ENCODE measurements around the gene RALGAPA2. TPM values are rescaled to one million over a fixed set of nuclear protein-coding genes. Genes with fewer than 3 reads are reported as not detected.

RALGAPA2 gene
- total and polyA plus RNA-seq, 2 donors (not counting 1 experiment from before 2014, with no cell fraction given) = 1.2 to 7.6 TPM

DNA sequence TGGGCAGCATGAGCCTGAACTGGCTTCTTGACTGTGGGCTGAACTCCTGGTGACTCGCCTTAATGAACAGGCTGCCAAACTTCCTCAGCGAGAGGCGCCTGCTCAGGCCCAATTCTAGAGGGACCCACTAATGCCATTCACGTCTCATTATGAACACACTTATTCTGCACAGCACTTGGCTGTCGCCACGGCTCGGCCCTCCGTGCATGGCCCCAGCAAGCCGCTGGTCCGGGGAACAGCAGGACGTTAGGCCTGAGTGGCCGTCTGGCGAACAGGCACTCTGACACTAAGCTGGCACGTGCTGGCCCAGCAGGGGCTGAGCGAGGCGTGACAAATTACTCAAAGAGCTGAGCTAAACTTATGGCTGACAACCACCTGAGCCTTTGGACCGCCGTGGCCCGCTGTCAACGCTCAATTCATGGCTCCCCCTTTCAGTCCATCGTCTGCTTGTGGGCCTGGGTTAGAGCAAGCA lies 298.6 kb downstream of the RALGAPA2 start:
- TF ChIP-seq, protein P1, sequence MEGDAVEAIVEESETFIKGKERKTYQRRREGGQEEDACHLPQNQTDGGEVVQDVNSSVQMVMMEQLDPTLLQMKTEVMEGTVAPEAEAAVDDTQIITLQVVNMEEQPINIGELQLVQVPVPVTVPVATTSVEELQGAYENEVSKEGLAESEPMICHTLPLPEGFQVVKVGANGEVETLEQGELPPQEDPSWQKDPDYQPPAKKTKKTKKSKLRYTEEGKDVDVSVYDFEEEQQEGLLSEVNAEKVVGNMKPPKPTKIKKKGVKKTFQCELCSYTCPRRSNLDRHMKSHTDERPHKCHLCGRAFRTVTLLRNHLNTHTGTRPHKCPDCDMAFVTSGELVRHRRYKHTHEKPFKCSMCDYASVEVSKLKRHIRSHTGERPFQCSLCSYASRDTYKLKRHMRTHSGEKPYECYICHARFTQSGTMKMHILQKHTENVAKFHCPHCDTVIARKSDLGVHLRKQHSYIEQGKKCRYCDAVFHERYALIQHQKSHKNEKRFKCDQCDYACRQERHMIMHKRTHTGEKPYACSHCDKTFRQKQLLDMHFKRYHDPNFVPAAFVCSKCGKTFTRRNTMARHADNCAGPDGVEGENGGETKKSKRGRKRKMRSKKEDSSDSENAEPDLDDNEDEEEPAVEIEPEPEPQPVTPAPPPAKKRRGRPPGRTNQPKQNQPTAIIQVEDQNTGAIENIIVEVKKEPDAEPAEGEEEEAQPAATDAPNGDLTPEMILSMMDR (conservative IDR thresholded peaks at IDR 0.05 in 1 of 2, IDR thresholded peaks at IDR 0.05 in 1 of 2; ENCODE audit: low read depth in 1 of 2, low read length in 2 of 2) = no peak
- TF ChIP-seq EZH2 (IDR thresholded peaks at IDR 0.05; ENCODE audit: low read length, missing control alignments) = no peak
- no peak overlapping the region for H3K9ac ChIP-seq (ENCODE audit: insufficient read depth, low read length)
- no peak overlapping the region for H3K4me3 ChIP-seq (replicated peaks in 1 of 4; ENCODE audit: control extremely low read depth in 1 of 4, insufficient read depth in 1 of 4, low read depth in 3 of 4, low read length in 4 of 4)
- no peak overlapping the region for H3K27ac ChIP-seq (ENCODE audit: insufficient read depth, low read length)
- H3K4me2 ChIP-seq (ENCODE audit: extremely low read depth, insufficient read depth, low read length) = no peak overlapping the region
- H4K20me1 ChIP-seq (ENCODE audit: control insufficient read depth, extremely low read depth, insufficient read depth, low read length) = no peaks in the 10 kb centered on the region
- no peaks in the 10 kb centered on the region for H3K9me3 ChIP-seq (ENCODE audit: control insufficient read depth, insufficient read depth, low read depth, low read length)
- H3K4me1 ChIP-seq (ENCODE audit: control insufficient read depth, extremely low read depth, insufficient read depth, low read length) = no peaks in the 10 kb centered on the region
- H3K36me3 ChIP-seq (ENCODE audit: control insufficient read depth, insufficient read depth, low read length) = no peaks in the 10 kb centered on the region
- no peaks in the 10 kb centered on the region for H3K27me3 ChIP-seq (ENCODE audit: control insufficient read depth, insufficient read depth, low read length)
- DNase-seq (ENCODE audit: low read depth in 2 of 2) = peak in 1 of 2 donors; percentile 17
- H2AFZ ChIP-seq (ENCODE audit: low read length) = no peak overlapping the region
- no peaks in the 10 kb centered on the region for H3K79me2 ChIP-seq (ENCODE audit: control insufficient read depth, insufficient read depth, low read length)

DNA sequence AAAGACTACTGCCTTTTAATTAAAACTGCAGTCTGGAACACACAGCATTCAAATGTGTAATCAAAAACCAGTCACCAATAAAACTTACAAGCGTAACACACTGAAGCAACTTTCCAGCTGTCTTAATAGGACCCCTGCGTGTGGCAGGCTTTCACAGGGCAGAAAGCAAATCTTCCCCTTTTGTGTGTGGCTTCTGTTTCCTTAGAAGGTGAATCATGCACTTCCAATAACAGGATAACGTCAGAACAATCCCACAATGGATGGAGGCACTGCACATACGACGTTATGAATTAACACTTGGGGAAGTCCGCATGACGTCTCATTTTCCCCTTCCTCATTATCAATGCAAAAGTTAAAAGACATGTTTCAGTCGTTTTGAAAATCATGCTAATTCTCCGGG lies 299.7 kb downstream of the RALGAPA2 start:
- Histone ChIP-seq H3K9ac (ENCODE audit: insufficient read depth, low read length) (no peak overlapping the region), H3K4me1 (ENCODE audit: control insufficient read depth, extremely low read depth, insufficient read depth, low read length) (no peaks in the 10 kb centered on the region), H3K36me3 (ENCODE audit: control insufficient read depth, insufficient read depth, low read length) (no peaks in the 10 kb centered on the region), H3K27ac (ENCODE audit: insufficient read depth, low read length) (no peak overlapping the region), H4K20me1 (ENCODE audit: control insufficient read depth, extremely low read depth, insufficient read depth, low read length) (no peaks in the 10 kb centered on the region), H3K4me3 (replicated peaks in 1 of 4; ENCODE audit: control extremely low read depth in 1 of 4, insufficient read depth in 1 of 4, low read depth in 3 of 4, low read length in 4 of 4) (no peak overlapping the region), H3K9me3 (ENCODE audit: control insufficient read depth, insufficient read depth, low read depth, low read length) (no peaks in the 10 kb centered on the region), H3K27me3 (ENCODE audit: control insufficient read depth, insufficient read depth, low read length) (no peaks in the 10 kb centered on the region), H3K79me2 (ENCODE audit: control insufficient read depth, insufficient read depth, low read length) (no peaks in the 10 kb centered on the region), H2AFZ (ENCODE audit: low read length) (no peak overlapping the region), H3K4me2 (ENCODE audit: extremely low read depth, insufficient read depth, low read length) (no peak overlapping the region)
- peak in 1 of 2 donors; percentile 76 for DNase-seq (ENCODE audit: low read depth in 2 of 2)
- TF ChIP-seq, protein P1 (conservative IDR thresholded peaks at IDR 0.05 in 1 of 2, IDR thresholded peaks at IDR 0.05 in 1 of 2; ENCODE audit: low read depth in 1 of 2, low read length in 2 of 2) = no peak
- no peak for TF ChIP-seq EZH2 (IDR thresholded peaks at IDR 0.05; ENCODE audit: low read length, missing control alignments)

DNA sequence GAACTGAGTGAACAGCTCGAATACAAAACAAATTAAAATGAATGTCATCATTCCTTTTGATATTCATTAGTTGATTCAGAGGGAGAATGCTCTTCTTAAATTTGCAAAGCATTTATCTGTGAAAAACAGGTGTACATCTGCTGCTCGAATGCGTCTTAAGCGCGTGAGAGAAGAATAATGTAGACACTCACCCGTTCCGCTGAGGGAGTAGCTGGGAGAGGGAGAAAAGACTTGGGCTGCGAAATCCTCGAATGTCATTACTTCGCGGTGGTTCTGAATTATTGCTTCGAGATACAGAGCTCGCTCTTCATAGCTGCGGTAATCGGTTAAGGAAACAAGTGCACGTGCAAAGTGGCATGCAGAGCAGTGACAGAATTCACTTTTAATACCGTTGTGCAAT lies 300.6 kb downstream of the RALGAPA2 start:
- H3K4me2 ChIP-seq (ENCODE audit: extremely low read depth, insufficient read depth, low read length) = no peak overlapping the region
- no peaks in the 10 kb centered on the region for H3K79me2 ChIP-seq (ENCODE audit: control insufficient read depth, insufficient read depth, low read length)
- no peaks in the 10 kb centered on the region for H3K36me3 ChIP-seq (ENCODE audit: control insufficient read depth, insufficient read depth, low read length)
- no peak for DNase-seq (ENCODE audit: low read depth in 2 of 2)
- no peaks in the 10 kb centered on the region for H3K9me3 ChIP-seq (ENCODE audit: control insufficient read depth, insufficient read depth, low read depth, low read length)
- TF ChIP-seq, protein P1 (conservative IDR thresholded peaks at IDR 0.05 in 1 of 2, IDR thresholded peaks at IDR 0.05 in 1 of 2; ENCODE audit: low read depth in 1 of 2, low read length in 2 of 2) = no peak
- TF ChIP-seq EZH2 (IDR thresholded peaks at IDR 0.05; ENCODE audit: low read length, missing control alignments) = no peak
- no peak overlapping the region for H3K9ac ChIP-seq (ENCODE audit: insufficient read depth, low read length)
- H3K27ac ChIP-seq (ENCODE audit: insufficient read depth, low read length) = no peak overlapping the region
- H3K27me3 ChIP-seq (ENCODE audit: control insufficient read depth, insufficient read depth, low read length) = no peaks in the 10 kb centered on the region
- H2AFZ ChIP-seq (ENCODE audit: low read length) = no peak overlapping the region
- no peaks in the 10 kb centered on the region for H3K4me1 ChIP-seq (ENCODE audit: control insufficient read depth, extremely low read depth, insufficient read depth, low read length)
- no peak overlapping the region for H3K4me3 ChIP-seq (replicated peaks in 1 of 4; ENCODE audit: control extremely low read depth in 1 of 4, insufficient read depth in 1 of 4, low read depth in 3 of 4, low read length in 4 of 4)
- no peaks in the 10 kb centered on the region for H4K20me1 ChIP-seq (ENCODE audit: control insufficient read depth, extremely low read depth, insufficient read depth, low read length)
